T47D (cell line): ENCODE measurements around the gene TSPAN7.

Experiments
- DNase-seq, 2 experiments: peaks; one replicate each; pipeline versions ENCODE4 v3.0.0 to v3.0.0-alpha.2; 2011 to 2012; ENCODE audit warnings: low read depth in 1 of 2, low spot score in 1 of 2
- JUND ChIP-seq: IDR thresholded peaks from 2 replicates; pipeline ENCODE4 v1.6.1; 2012; ENCODE audit warnings: low read depth
- in situ Hi-C: cut with HindIII; loops from 2 replicates; pipeline ENCODE4 v1.10.0; 2016; ENCODE audit warnings: low sequenced_read_pairs, low pct_unique_long_range_greater_than_20kb

TSPAN7 gene

DNA sequence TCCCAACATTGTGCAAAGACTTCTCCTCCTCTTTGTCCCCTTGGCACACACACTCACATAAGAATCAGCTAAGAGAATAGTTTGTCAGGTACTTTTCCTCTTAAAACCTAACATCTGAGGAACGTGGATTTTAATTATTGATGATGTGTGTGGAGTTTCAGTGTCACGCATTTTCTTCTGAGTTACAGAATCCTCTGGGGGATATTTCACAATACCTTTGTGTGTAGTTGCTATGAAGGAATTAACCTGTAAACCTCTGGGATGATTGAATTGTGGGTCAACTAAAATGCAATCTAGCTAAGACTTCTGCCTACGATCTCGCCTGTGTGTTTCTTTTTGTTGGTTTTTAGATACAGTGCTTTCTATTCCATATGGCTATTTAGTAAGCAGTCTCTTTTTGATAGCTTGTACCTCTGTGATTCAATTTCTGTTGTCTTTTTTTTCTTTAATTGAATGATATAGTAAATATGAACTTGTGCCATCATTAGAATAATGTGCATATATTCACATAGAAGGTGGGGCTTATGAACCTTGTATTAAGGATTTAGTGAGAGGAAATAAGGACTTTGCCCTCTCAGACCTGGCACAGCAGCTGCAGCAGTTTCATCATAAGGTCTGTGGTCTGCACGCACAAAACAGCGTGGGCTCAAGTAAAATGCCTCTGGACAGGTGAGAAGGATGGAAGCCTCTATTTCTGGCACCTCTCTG is 99.2 kb downstream of the TSPAN7 start:
- no peak for DNase-seq
- in situ Hi-C loops: no loop called here
- TF ChIP-seq JUND: no peak

DNA sequence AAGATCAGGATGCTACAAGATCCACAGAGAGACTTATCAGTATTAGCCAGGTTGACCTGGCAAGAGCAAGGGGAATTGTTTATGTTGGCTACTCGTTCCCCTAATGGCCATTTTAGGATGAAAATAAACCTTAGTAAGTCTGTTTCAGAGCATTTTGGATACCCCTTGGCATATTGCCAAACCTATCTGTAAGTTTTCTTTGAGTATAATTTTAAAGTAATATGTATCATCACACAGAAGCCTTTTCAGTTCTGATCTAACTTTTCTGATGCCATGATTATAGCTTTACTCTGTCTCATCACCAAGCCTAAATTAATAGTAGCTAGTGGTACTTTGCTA is 99.7 kb downstream of the TSPAN7 start:
- no peak for DNase-seq
- TF ChIP-seq JUND: no peak
- in situ Hi-C loops: no loop called here

DNA sequence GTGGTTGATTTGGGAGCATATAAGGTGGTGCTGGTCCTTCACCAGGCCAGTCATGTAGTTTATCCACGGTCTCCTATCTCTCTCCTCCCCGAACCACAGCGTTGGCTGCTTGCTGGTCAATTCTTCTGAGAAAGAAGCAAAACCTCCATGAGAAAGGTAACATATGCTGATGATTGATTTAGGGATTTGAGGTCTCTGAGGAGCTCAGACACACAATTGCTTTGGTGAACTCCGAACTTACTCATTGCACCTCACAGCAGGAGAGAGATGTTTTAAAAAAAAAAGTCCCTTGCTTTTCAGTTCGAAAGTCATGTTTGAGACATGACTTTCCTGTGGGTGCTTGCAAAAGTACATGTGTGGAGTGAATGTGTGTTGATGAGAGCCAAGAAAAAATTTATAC is 100.2 kb downstream of the TSPAN7 start:
- TF ChIP-seq JUND: no peak
- no peak for DNase-seq
- in situ Hi-C loops: no loop called here

DNA sequence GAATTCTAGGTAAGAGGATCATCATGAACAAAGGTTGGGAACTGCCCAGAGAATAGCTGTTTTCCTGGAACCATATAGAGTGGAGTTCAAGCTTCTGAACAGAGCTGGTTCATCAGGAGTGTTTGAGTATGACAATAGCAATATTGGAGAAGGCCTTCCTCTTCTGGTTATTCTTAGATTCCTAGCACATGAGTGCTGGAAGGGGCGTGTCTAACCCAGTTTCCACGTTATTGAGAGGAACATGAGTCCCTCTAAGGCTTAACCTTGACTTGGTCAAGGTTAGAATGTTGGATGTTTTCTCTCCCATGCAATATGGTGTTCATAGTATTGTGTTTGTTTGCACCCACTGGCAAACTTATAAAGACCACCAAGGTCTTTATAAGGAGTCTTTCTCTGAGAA is 101.3 kb downstream of the TSPAN7 start:
- no peak for TF ChIP-seq JUND
- DNase-seq: no peak
- in situ Hi-C loops: no loop called here

DNA sequence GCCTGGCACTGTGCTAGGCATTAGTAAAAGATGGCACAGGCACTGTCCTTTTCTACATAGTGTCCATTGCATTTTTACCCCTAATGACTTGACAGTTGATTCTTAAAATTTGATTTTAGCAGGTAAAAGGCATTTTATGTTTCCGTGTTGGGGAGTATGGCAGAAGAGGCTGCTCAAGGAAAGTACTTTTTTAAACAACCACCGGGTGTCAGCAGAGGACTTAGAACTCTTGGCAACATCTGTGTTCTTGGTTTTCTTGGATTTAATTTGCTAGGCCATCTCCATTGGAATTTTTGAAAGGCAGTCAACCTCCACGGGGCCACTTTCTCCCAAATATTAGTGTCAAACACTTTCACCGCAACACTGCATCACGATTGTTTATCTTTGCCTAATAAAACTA is 102.9 kb downstream of the TSPAN7 start:
- in situ Hi-C loops: no loop called here
- TF ChIP-seq JUND: no peak
- peak; percentile 15 to 69 for DNase-seq

DNA sequence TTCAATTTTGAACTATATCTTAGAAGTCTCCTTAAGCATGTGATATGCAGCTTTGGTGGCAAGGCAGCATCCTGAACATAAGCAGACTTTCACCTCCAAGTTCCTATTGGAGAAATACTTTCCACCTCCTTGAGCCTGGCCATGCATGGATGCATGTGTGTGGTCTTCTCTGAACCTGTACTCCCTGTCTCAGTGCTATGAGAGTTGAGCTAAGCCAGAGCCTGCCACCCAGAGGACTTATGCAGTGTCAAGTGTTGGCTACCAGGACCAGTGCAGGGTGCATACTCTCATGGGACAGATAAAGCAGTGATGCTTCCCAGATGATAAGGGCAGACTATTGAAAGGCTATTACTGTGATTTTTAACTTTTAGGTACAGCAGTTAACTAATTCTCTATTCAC is 105.6 kb downstream of the TSPAN7 start:
- DNase-seq: no peak
- no peak for TF ChIP-seq JUND
- in situ Hi-C loops: no loop called here

DNA sequence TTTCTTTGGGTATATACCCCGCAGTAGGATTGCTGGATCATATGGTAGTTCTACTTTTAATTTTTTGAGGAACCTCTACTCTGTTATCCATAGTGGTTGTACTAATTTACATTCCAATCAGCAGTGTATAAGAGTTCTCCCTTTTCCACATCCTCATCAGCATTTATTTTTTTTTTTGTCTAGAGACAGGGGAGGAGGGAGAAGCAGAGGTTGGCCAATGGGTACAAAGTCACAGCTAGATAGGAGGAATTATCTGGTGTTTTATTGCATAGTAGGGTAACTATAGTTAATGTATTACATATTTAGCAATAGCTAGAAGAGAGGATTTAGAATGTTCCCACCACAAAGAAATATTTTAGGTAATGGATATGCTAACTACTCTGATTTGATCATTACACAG is 107.4 kb downstream of the TSPAN7 start:
- in situ Hi-C loops: no loop called here
- no peak for TF ChIP-seq JUND
- no peak for DNase-seq

DNA sequence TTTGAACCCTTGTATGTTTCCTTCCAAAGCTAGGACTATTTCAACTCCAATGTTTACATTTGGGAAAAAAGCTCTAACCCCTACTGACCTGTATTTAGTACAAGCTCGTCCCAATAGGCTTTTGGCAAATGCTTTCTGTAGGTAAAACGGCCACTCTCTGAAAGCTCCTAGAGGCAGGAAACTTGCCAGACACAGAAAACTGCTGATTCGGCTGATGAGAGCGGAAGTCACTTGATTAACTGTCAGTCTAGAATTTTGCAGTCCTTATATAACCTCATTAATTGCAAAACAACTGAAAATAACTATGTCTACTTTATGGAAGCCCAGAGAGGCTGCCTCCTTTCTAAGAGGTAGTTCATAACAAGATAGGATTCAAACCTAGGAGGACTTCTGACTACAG is 108.1 kb downstream of the TSPAN7 start:
- in situ Hi-C loops: no loop called here
- no peak for TF ChIP-seq JUND
- DNase-seq: no peak

DNA sequence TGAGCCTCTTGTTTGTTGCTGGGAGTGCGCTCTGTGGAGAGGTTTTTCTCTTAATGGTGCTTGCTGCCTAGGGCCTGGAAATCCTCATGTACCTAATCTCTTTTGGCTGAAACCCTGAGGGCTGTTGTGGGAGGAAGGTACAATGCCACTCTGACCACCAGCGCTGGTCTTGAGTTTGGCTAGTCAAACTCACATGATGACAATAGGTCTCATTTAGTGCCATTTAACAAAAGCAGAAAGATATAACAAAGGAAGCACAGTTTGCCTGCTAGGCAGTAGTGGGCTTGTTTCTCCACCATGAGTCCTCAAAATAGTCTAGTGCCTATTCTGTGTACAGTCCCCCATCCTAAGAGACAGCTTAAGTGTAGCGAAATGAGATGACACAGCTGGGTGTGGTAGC is 111.3 kb downstream of the TSPAN7 start:
- in situ Hi-C loops: no loop called here
- no peak for TF ChIP-seq JUND
- no peak for DNase-seq

DNA sequence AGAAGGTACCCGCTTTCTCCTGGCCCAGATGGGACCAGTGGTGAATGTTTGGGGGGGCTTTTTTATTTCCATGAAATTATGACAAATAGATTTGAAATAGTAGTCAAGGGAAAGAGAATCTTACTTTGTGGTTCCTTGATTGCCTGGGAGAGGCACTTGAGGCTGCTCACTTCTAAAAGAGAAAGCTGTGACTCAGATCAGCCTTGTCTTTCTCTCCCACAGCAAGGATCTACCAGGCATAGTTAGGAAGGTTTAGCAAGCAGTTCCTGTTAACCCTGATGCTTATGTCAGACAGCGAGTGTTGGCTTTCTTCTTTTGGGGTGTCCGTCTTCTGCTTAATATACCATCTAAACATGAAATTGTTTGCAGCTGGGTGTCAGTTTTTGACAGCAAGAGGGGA is 114.5 kb downstream of the TSPAN7 start:
- in situ Hi-C loops: no loop called here
- DNase-seq: no peak
- TF ChIP-seq JUND: no peak

DNA sequence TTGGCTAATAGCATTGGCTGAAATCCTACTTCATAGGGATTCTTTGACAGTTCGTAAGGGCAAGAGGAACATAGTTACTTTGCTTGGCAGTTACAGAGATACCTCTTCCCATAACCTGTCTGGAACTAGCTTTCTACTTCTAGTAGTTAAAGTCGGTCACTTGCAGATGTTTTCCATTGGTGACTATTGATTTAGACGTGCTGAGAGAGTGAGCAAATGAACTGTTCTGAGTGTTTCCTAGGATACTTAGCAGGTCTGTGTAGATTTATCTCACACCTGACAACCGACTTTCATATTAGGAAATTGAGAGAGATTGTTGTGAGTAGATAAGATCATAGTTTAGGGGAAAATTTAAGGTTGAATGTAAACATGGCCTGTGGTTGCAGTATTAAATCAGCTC is 116.8 kb downstream of the TSPAN7 start:
- TF ChIP-seq JUND: no peak

DNA sequence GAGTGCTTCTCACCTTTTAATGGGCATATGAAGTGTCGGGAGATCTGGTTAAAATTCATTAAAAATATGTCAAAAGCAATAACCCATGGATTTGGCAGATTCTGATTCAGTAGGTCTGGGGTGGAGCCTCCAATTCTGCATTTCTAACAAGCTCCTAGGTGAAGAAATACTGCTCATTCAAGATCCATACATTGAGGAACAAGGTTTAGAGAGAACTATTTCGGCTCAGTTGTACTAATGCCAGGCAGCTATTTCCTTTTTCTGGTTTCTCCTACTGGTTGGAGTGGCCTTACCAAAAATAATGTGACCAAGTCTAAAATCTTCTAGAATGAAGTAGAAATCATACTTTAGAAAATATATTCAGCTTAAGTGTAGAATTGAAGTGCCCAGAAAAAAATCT is 117.5 kb downstream of the TSPAN7 start:
- no peak for TF ChIP-seq JUND
- DNase-seq: no peak
- in situ Hi-C loops: no loop called here

More for the DNA sequence above, 116.8 kb downstream of the TSPAN7 start:
- in situ Hi-C loops: no loop called here
- DNase-seq: no peak

DNA sequence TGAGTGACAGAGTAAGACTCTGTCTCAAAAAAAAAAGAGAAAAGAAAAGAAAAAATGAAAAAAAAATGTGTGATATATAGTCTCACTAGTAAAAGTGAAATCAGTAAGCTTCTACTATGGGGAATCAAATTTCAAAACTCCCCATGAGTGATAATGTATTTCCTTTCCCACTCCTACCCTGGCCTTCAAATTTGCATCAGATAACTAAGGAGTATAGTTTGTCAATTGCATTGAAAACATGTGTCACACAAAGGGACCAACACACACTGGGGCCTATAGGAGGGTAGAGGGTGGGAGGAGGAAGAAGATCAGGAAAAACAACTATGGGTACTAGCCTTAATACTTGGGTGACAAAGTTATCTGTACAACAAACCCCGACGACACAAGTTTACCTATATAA is 118.4 kb downstream of the TSPAN7 start:
- TF ChIP-seq JUND: no peak
- in situ Hi-C loops: no loop called here
- no peak for DNase-seq

DNA sequence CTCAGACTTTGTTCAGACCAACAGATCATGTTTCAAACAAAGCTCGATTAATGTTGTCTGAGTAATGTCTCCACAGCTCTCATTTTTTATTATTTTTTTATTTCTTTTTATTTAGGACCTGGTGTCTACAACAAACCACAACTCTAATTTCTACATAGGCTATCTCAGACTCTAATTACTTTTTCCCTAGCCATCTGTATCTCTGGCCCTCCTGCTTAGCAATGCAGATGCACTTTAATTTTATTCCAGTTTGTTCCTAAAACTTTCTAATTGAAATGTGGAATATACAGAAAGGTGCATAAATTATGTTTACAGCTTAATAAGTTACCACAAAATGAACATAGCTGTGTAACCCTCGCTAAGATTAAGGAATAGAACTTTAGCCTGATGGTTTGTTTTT is 120.8 kb downstream of the TSPAN7 start:
- in situ Hi-C loops: no loop called here
- no peak for TF ChIP-seq JUND
- DNase-seq: no peak
